Measurements from ENCODE around the gene VTI1A. TPM values are rescaled to one million over a fixed set of nuclear protein-coding genes. Genes with fewer than 3 reads are reported as not detected.

Gene VTI1A
- total RNA-seq, 1 donor from 2014 or later = 36.9 TPM

GRCh38 chr10:112426111-112426510 lies 20.9 kb upstream of the VTI1A start:
- ATAC-seq (no peak), DNase-seq (no peak)
- intact Hi-C loops (cut with DNase I) = no loop called here
- H3K27me3 ChIP-seq (ENCODE audit: low read depth) = no peaks in the 10 kb centered on the region
- no peak overlapping the region for H3K27ac ChIP-seq
- peaks cover 97% of the 10 kb centered on the region for H3K36me3 ChIP-seq
- H3K4me3 ChIP-seq = no peak overlapping the region
- no peak for TF ChIP-seq CTCF (IDR thresholded peaks at IDR 0.05)
- H3K4me1 ChIP-seq = no peaks in the 10 kb centered on the region
- H3K9me3 ChIP-seq = no peaks in the 10 kb centered on the region

GRCh38 chr10:112429147-112429546 lies 17.9 kb upstream of the VTI1A start:
- H3K4me1 ChIP-seq = no peaks in the 10 kb centered on the region
- peaks cover 100% of the 10 kb centered on the region for H3K36me3 ChIP-seq
- intact Hi-C loops (cut with DNase I) = no loop called here
- no peak for TF ChIP-seq CTCF (IDR thresholded peaks at IDR 0.05)
- H3K27me3 ChIP-seq (ENCODE audit: low read depth) = no peaks in the 10 kb centered on the region
- no peaks in the 10 kb centered on the region for H3K9me3 ChIP-seq
- ATAC-seq (no peak), DNase-seq (no peak)
- H3K4me3 ChIP-seq = no peak overlapping the region
- no peak overlapping the region for H3K27ac ChIP-seq

GRCh38 chr10:112429654-112430230 lies 17.3 kb upstream of the VTI1A start:
- no peak overlapping the region for H3K27ac ChIP-seq
- no peaks in the 10 kb centered on the region for H3K27me3 ChIP-seq (ENCODE audit: low read depth)
- H3K36me3 ChIP-seq = peaks cover 100% of the 10 kb centered on the region
- ATAC-seq (no peak), DNase-seq (no peak)
- no peaks in the 10 kb centered on the region for H3K4me1 ChIP-seq
- no peak overlapping the region for H3K4me3 ChIP-seq
- TF ChIP-seq CTCF (IDR thresholded peaks at IDR 0.05) = no peak
- intact Hi-C loops (cut with DNase I) = no loop called here
- no peaks in the 10 kb centered on the region for H3K9me3 ChIP-seq

- no peaks in the 10 kb centered on the region for H3K4me1 ChIP-seq
- no peaks in the 10 kb centered on the region for H3K27me3 ChIP-seq (ENCODE audit: low read depth)
- TF ChIP-seq CTCF (IDR thresholded peaks at IDR 0.05) = no peak
- DNase-seq = no peak
- peaks cover 96% of the 10 kb centered on the region for H3K36me3 ChIP-seq
- H3K4me3 ChIP-seq = no peak overlapping the region
- intact Hi-C loops (cut with DNase I) = no loop called here
- no peaks in the 10 kb centered on the region for H3K9me3 ChIP-seq
- H3K27ac ChIP-seq = no peak overlapping the region
- no peak for ATAC-seq
Observed at GRCh38 chr10:112433136-112433535, 13.9 kb upstream of the VTI1A start.

GRCh38 chr10:112434988-112435619 lies 11.9 kb upstream of the VTI1A start:
- DNase-seq (no peak), ATAC-seq (no peak)
- Histone ChIP-seq H3K27me3 (ENCODE audit: low read depth) (no peaks in the 10 kb centered on the region), H3K4me3 (no peak overlapping the region), H3K36me3 (peaks cover 96% of the 10 kb centered on the region), H3K27ac (no peak overlapping the region), H3K9me3 (no peaks in the 10 kb centered on the region), H3K4me1 (no peaks in the 10 kb centered on the region)
- peak; percentile 42 for TF ChIP-seq CTCF (IDR thresholded peaks at IDR 0.05)
- intact Hi-C loops (cut with DNase I) = no loop called here
